Brain microvascular endothelial cell (primary cell): ENCODE data around the gene GALNTL6.
"Not testable (repeated sequence)": the region's sequence is repeated elsewhere in the genome, so short reads cannot be mapped to it uniquely, and the experiment has no call there.

Source experiments
- DNase-seq: peaks from one replicate; pipeline ENCODE4 v3.0.0-alpha.2; 2020
- H3K27ac ChIP-seq: fragments of 250-450 bp; sonication (Bioruptor Pico); 2 replicates; pipeline ENCODE4 v1.5.1; 2020; ENCODE audit warnings: mild to moderate bottlenecking, moderate library complexity
- H3K27me3 ChIP-seq: fragments of 250-450 bp; sonication (Bioruptor Pico); replicated peaks from 2 replicates; pipeline ENCODE4 v1.5.1; 2020; ENCODE audit warnings: mild to moderate bottlenecking
- H3K36me3 ChIP-seq: fragments of 250-450 bp; sonication (Bioruptor Pico); replicated peaks from 2 replicates; pipeline ENCODE4 v1.5.1; 2020; ENCODE audit warnings: mild to moderate bottlenecking
- H3K4me3 ChIP-seq: 2 replicates; pipeline ENCODE4 v1.5.1; 2011; ENCODE audit warnings: low read depth, mild to moderate bottlenecking, control low read depth, low read length, moderate library complexity
- CTCF ChIP-seq: IDR thresholded peaks from 2 replicates; pipeline ENCODE4 v1.5.1; 2011; ENCODE audit warnings: low read depth, mild to moderate bottlenecking, moderate library complexity, low read length, control low read depth, inconsistent platforms; ENCODE audit errors: missing control alignments
- in situ Hi-C: cut with HindIII; loops from 2 replicates; pipeline ENCODE4 v1.10.0; 2017; ENCODE audit warnings: low sequenced_read_pairs, low pct_ligation_motif_present

Gene GALNTL6

GRCh38 chr4:172727631-172728030, 914.4 kb downstream of the GALNTL6 start:
- Histone ChIP-seq H3K27ac (no peak overlapping the region), H3K27me3 (no peaks in the 10 kb centered on the region), H3K36me3 (no peaks in the 10 kb centered on the region), H3K4me3 (no peak overlapping the region)
- no peak for TF ChIP-seq CTCF
- no peak for DNase-seq
- in situ Hi-C loops: no loop called here

- H3K27ac ChIP-seq, H3K36me3 ChIP-seq, H3K27me3 ChIP-seq, H3K4me3 ChIP-seq, DNase-seq, in situ Hi-C loops: not testable (repeated sequence)
These were observed 920.4 kb downstream of the GALNTL6 start for GRCh38 chr4:172733645-172734044.

- Histone ChIP-seq H3K4me3 (no peak overlapping the region), H3K27me3 (no peaks in the 10 kb centered on the region), H3K36me3 (no peaks in the 10 kb centered on the region), H3K27ac (no peak overlapping the region)
- no peak for DNase-seq
- TF ChIP-seq CTCF: no peak
- in situ Hi-C loops: no loop called here
These were observed 921.4 kb downstream of the GALNTL6 start for GRCh38 chr4:172734555-172734954.

- Histone ChIP-seq H3K36me3 (no peaks in the 10 kb centered on the region), H3K4me3 (no peak overlapping the region), H3K27me3 (no peaks in the 10 kb centered on the region), H3K27ac (no peak overlapping the region)
- no peak for DNase-seq
- TF ChIP-seq CTCF: no peak
- in situ Hi-C loops: no loop called here
These were observed 922.8 kb downstream of the GALNTL6 start for GRCh38 chr4:172736046-172736445.

- Histone ChIP-seq H3K4me3 (no peak overlapping the region), H3K36me3 (no peaks in the 10 kb centered on the region), H3K27ac (no peak overlapping the region), H3K27me3 (no peaks in the 10 kb centered on the region)
- DNase-seq: no peak
- TF ChIP-seq CTCF: no peak
- in situ Hi-C loops: no loop called here
These were observed 927.2 kb downstream of the GALNTL6 start for GRCh38 chr4:172740434-172740833.

GRCh38 chr4:172750910-172751309, 937.7 kb downstream of the GALNTL6 start:
- no peak overlapping the region for H3K4me3 ChIP-seq
- DNase-seq: no peak
- no peak for TF ChIP-seq CTCF
- no peaks in the 10 kb centered on the region for H3K27me3 ChIP-seq
- in situ Hi-C loops: no loop called here
- H3K36me3 ChIP-seq: no peaks in the 10 kb centered on the region
- no peak overlapping the region for H3K27ac ChIP-seq

GRCh38 chr4:172751550-172751949, 938.3 kb downstream of the GALNTL6 start:
- no peak for TF ChIP-seq CTCF
- no peak for DNase-seq
- no peak overlapping the region for H3K4me3 ChIP-seq
- no peaks in the 10 kb centered on the region for H3K27me3 ChIP-seq
- in situ Hi-C loops: no loop called here
- no peaks in the 10 kb centered on the region for H3K36me3 ChIP-seq
- no peak overlapping the region for H3K27ac ChIP-seq
